NCI-H460 (cell line): Measurements from ENCODE around the gene CNTNAP4. TPM values are rescaled to one million over a fixed set of nuclear protein-coding genes. Genes with fewer than 3 reads are reported as not detected.

ENCODE experiments used
- DNase-seq: peaks from one replicate; pipeline ENCODE4 v3.0.0-alpha.2; 2016; ENCODE audit warnings: low read depth; ENCODE audit errors: extremely low read depth
- small RNA-seq, 2 experiments: library from RNA; depleted of rRNA; stranded (forward); fragments of <200 nt; gene quantifications; one replicate each; pipeline ENCODE3, GENCODE V24; 2014
- total RNA-seq: library from RNA; depleted of rRNA; stranded (reverse); fragments of >200 nt; shearing (Covaris generic); gene quantifications from 2 replicates; pipeline ENCODE4 v1.2.3, GENCODE V29; 2014

The CNTNAP4 gene
- total RNA-seq, 1 experiment from 2014 or later: 0.15 TPM

- DNase-seq: no peak
Measured at GRCh38 chr16:76574651-76575050, 297.4 kb downstream of the CNTNAP4 start.

DNA sequence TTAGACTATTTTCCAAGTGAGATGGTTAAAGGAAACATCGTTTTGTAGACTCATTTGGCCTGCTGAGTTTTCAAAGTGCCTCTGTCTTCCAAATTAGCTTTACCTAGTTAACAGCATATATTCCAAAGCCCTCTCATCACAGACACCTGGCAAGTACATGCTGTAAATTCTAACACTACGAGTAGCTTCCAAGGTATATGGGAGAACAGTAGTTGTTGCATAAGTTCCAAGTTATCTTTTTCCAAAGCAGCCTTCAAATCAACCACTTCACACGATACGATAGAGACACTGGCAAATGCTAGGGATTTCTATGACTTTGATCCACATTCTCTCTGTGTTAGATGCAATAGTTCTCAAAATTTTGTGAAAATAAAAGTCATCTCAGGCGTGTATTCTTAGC lies 299.3 kb downstream of the CNTNAP4 start:
- DNase-seq: no peak

GRCh38 chr16:76577003-76577402 lies 299.8 kb downstream of the CNTNAP4 start:
- no peak for DNase-seq

GRCh38 chr16:76579277-76579922 lies 302.2 kb downstream of the CNTNAP4 start:
- no peak for DNase-seq

- DNase-seq: no peak
Measured at GRCh38 chr16:76583466-76583865, 306.3 kb downstream of the CNTNAP4 start.

GRCh38 chr16:76583945-76584344 lies 306.7 kb downstream of the CNTNAP4 start:
- no peak for DNase-seq

- DNase-seq: no peak
Measured at GRCh38 chr16:76598498-76598897, 321.3 kb downstream of the CNTNAP4 start.

DNA sequence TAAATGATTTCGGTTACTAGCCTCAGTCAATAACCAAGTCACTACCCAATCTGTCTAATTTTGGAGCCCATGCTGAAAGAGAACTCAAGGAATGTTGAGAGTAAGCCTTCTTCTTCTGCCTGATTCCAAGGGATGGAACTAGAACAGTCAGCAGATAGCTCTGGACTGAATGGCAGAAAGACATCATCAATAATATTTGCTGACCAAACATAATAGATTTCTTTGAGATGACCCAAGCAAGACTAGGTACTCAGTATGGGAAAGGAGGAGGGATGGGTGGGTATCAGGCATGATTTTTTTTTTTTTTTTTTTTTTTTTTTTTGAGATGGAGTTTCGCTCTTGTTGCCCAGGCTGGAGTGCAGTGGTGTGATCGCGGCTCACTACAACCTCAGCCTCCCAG lies 330.1 kb downstream of the CNTNAP4 start:
- DNase-seq: no peak

Small RNAs within 50 kb of the gene (small RNA-seq; reads per million reads assigned to genes)
- 0 reads per million in 2 experiments for gene RF00133
- gene RN7SKP233: 0 reads per million in 2 experiments
